GM21619 (cell line): ENCODE data around the gene CLIC5.
A peak's percentile ranks its signal among the peaks of the same experiment; 100 is the strongest.
"Not testable (repeated sequence)": the region's sequence is repeated elsewhere in the genome, so short reads cannot be mapped to it uniquely, and the experiment has no call there.

Experiments used
- ATAC-seq: cut with Tn5 transposase; IDR thresholded peaks from one replicate; pipeline ENCODE4 v1.9.1; 2021; ENCODE audit not compliant: unreplicated experiment

The CLIC5 gene

GRCh38 chr6:45929421-45930361 is 86.0 kb downstream of the CLIC5 start:
- ATAC-seq: no peak

GRCh38 chr6:45928721-45929305 is 86.8 kb downstream of the CLIC5 start:
- ATAC-seq: no peak

GRCh38 chr6:45927421-45928320 is 88.0 kb downstream of the CLIC5 start:
- ATAC-seq: no peak

- not testable (repeated sequence) for ATAC-seq
Observed at GRCh38 chr6:45926423-45926822, 89.2 kb downstream of the CLIC5 start.

GRCh38 chr6:45924763-45925342 is 90.8 kb downstream of the CLIC5 start:
- ATAC-seq: no peak

GRCh38 chr6:45923831-45924391 is 91.7 kb downstream of the CLIC5 start:
- peak; percentile 46 for ATAC-seq

- no peak for ATAC-seq
Observed at GRCh38 chr6:45922728-45923351, 92.8 kb downstream of the CLIC5 start.

GRCh38 chr6:45921691-45922281 is 93.9 kb downstream of the CLIC5 start:
- ATAC-seq: no peak

- ATAC-seq: peak; percentile 61
Observed at GRCh38 chr6:45920819-45921511, 94.7 kb downstream of the CLIC5 start.

- no peak for ATAC-seq
Observed at GRCh38 chr6:45917439-45917838, 98.2 kb downstream of the CLIC5 start.

- ATAC-seq: no peak
Observed at GRCh38 chr6:45916692-45917091, 99.0 kb downstream of the CLIC5 start.

- ATAC-seq: no peak
Observed at GRCh38 chr6:45915780-45916468, 99.7 kb downstream of the CLIC5 start.

GRCh38 chr6:45911691-45912090 is 104.0 kb downstream of the CLIC5 start:
- ATAC-seq: no peak

GRCh38 chr6:45903959-45904358 is 111.7 kb downstream of the CLIC5 start:
- ATAC-seq: no peak

GRCh38 chr6:45902984-45903383 is 112.7 kb downstream of the CLIC5 start:
- no peak for ATAC-seq

GRCh38 chr6:45901767-45902650 is 113.7 kb downstream of the CLIC5 start:
- no peak for ATAC-seq
